ENCODE results near the gene FRYL. TPM values are rescaled to one million over a fixed set of nuclear protein-coding genes. Genes with fewer than 3 reads are reported as not detected.

The FRYL gene
- total RNA-seq, 1 experiment from 2014 or later: 45.8 TPM

DNA sequence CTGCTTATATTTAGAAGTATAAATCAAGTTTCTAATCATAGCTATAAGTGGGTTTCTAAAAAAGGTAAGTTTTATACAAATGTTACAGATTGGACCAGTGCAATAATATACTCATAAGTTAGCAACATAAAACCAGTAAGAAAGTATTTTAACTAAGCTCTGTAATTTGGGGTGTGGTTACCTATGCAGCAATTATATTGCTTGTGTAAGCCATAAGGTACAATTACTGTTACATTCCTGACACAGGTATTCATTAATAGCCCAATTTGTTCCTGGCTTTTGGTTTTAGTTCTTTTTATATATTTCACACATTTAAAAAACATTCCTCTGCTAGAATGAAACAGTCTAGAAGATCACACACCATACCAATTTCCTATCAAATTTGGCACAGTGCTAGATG, 115.1 kb downstream of the FRYL start:
- Mint-ChIP-seq H3K4me1 (ENCODE audit: low read depth, unreplicated experiment) (peaks cover 22% of the 10 kb centered on the region), H3K36me3 (ENCODE audit: insufficient read depth, unreplicated experiment) (no peaks in the 10 kb centered on the region), H3K27ac (ENCODE audit: unreplicated experiment) (no peak overlapping the region), H3K27me3 (ENCODE audit: unreplicated experiment) (no peaks in the 10 kb centered on the region), H3K4me3 (ENCODE audit: low read depth, unreplicated experiment) (no peak overlapping the region), H3K9me3 (ENCODE audit: low read depth, unreplicated experiment) (no peaks in the 10 kb centered on the region)
- CTCF ChIA-PET: interaction anchor here (0.6 kb wide), 1 partner anchor 48 kb away, joined by 3 read pairs; no protein-coding TSS in a partner anchor
- TF ChIP-seq, protein P1, sequence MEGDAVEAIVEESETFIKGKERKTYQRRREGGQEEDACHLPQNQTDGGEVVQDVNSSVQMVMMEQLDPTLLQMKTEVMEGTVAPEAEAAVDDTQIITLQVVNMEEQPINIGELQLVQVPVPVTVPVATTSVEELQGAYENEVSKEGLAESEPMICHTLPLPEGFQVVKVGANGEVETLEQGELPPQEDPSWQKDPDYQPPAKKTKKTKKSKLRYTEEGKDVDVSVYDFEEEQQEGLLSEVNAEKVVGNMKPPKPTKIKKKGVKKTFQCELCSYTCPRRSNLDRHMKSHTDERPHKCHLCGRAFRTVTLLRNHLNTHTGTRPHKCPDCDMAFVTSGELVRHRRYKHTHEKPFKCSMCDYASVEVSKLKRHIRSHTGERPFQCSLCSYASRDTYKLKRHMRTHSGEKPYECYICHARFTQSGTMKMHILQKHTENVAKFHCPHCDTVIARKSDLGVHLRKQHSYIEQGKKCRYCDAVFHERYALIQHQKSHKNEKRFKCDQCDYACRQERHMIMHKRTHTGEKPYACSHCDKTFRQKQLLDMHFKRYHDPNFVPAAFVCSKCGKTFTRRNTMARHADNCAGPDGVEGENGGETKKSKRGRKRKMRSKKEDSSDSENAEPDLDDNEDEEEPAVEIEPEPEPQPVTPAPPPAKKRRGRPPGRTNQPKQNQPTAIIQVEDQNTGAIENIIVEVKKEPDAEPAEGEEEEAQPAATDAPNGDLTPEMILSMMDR (IDR thresholded peaks at IDR 0.05; ENCODE audit: unreplicated experiment): no peak
- no TSS peak for BruUV-seq (replicated peaks)
- intact Hi-C loops (cut with micrococcal nuclease; ENCODE audit: unreplicated experiment): loop anchor here (5.0 kb wide), 1 partner anchor 63 kb away; no protein-coding TSS in a partner anchor
- no peak for DNase-seq

DNA sequence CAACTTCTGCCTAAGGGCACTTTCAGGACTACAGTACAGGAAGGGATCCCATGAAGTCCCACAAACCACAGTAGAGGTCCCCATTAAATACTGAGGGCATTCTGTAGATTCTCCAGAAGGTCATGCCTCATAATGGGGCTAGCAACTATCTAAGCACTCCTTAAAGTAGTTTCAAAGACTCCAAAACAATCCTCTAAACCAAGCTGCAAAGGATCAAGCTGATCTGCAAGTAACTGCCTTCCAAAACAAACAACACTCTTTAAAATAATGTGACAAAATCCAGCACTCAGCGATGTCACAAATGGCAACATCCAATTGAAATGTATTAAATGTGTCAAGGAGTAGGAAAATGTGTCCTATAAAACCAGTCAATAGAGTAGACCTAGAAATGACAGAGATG, 118.7 kb downstream of the FRYL start:
- no peak for DNase-seq
- intact Hi-C loops (cut with micrococcal nuclease; ENCODE audit: unreplicated experiment): no loop called here
- H3K4me1 Mint-ChIP-seq (ENCODE audit: low read depth, unreplicated experiment): peaks cover 13% of the 10 kb centered on the region
- TF ChIP-seq, protein P1 (IDR thresholded peaks at IDR 0.05; ENCODE audit: unreplicated experiment): no peak
- no peaks in the 10 kb centered on the region for H3K36me3 Mint-ChIP-seq (ENCODE audit: insufficient read depth, unreplicated experiment)
- H3K4me3 Mint-ChIP-seq (ENCODE audit: low read depth, unreplicated experiment): no peak overlapping the region
- no peaks in the 10 kb centered on the region for H3K9me3 Mint-ChIP-seq (ENCODE audit: low read depth, unreplicated experiment)
- no peaks in the 10 kb centered on the region for H3K27me3 Mint-ChIP-seq (ENCODE audit: unreplicated experiment)
- CTCF ChIA-PET: no interaction called here
- no TSS peak for BruUV-seq (replicated peaks)
- no peak overlapping the region for H3K27ac Mint-ChIP-seq (ENCODE audit: unreplicated experiment)

DNA sequence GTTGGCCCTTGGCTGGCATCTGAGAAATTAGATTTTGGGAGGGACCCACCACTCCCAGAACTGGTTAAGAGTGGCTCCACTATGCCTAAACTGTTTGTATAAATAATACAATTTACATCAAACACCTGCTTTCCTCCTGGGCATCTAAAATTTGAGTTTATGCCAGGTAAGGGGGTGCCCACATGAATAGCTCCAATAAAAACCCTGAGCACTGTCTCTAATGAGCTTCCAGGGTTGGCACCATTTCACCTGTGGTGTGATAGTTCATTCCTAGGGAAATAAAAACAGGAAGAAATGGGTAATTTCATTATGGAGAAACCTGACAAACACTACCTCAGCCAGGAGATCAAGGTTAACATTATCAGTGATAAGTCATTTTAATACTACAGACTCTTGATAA, 119.7 kb downstream of the FRYL start:
- Mint-ChIP-seq H3K36me3 (ENCODE audit: insufficient read depth, unreplicated experiment) (no peaks in the 10 kb centered on the region), H3K4me3 (ENCODE audit: low read depth, unreplicated experiment) (no peak overlapping the region), H3K27me3 (ENCODE audit: unreplicated experiment) (no peaks in the 10 kb centered on the region), H3K4me1 (ENCODE audit: low read depth, unreplicated experiment) (peaks cover 13% of the 10 kb centered on the region), H3K9me3 (ENCODE audit: low read depth, unreplicated experiment) (no peaks in the 10 kb centered on the region), H3K27ac (ENCODE audit: unreplicated experiment) (no peak overlapping the region)
- no TSS peak for BruUV-seq (replicated peaks)
- intact Hi-C loops (cut with micrococcal nuclease; ENCODE audit: unreplicated experiment): no loop called here
- TF ChIP-seq, protein P1 (IDR thresholded peaks at IDR 0.05; ENCODE audit: unreplicated experiment): no peak
- DNase-seq: no peak
- CTCF ChIA-PET: no interaction called here

DNA sequence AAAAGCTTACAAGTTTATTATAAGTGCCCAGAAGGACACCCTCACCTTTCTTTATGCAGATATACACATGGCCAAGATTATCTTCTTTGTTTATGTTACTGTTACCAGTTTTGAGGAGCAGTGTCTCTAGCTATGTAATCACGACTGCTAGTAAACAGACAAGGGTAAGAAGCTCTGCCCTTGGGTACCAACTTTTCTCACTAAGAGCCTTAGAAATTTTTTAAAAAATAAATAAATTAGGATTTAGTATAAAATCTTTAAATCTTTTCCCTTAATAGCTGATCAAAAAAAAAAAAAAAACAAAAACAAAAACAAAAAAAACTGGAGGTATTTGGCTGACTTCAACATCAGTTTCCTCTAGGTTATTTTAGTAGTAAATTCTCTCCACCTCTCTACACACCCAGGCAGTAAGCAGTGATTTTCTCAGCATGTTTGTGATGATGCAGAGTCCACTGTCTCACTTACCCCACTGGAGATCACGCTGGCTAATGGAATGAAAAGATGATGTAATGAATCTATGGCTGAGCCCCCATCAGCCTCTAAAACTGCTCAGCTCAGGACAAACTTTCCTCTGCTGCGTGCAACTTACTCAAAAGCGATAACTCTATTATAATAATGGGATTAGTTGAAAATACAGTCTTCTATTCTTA, 125.9 kb downstream of the FRYL start:
- DNase-seq: no peak
- intact Hi-C loops (cut with micrococcal nuclease; ENCODE audit: unreplicated experiment): no loop called here
- Mint-ChIP-seq H3K27ac (ENCODE audit: unreplicated experiment) (no peak overlapping the region), H3K4me1 (ENCODE audit: low read depth, unreplicated experiment) (no peaks in the 10 kb centered on the region), H3K27me3 (ENCODE audit: unreplicated experiment) (no peaks in the 10 kb centered on the region), H3K36me3 (ENCODE audit: insufficient read depth, unreplicated experiment) (no peaks in the 10 kb centered on the region), H3K4me3 (ENCODE audit: low read depth, unreplicated experiment) (no peak overlapping the region), H3K9me3 (ENCODE audit: low read depth, unreplicated experiment) (no peaks in the 10 kb centered on the region)
- TF ChIP-seq, protein P1 (IDR thresholded peaks at IDR 0.05; ENCODE audit: unreplicated experiment): no peak
- CTCF ChIA-PET: no interaction called here
- no TSS peak for BruUV-seq (replicated peaks)

Measured in Calu3 (cell line).